COLO668 (cell line): Measurements from ENCODE around the gene TNFRSF6B.
A peak's percentile ranks its signal among the peaks of the same experiment; 100 is the strongest.

Experiments
- DNase-seq: peaks from one replicate; lab custom pipeline; 2025; ENCODE audit not compliant: unreplicated experiment; lab: John Stamatoyannopoulos, UW

The TNFRSF6B gene

DNA sequence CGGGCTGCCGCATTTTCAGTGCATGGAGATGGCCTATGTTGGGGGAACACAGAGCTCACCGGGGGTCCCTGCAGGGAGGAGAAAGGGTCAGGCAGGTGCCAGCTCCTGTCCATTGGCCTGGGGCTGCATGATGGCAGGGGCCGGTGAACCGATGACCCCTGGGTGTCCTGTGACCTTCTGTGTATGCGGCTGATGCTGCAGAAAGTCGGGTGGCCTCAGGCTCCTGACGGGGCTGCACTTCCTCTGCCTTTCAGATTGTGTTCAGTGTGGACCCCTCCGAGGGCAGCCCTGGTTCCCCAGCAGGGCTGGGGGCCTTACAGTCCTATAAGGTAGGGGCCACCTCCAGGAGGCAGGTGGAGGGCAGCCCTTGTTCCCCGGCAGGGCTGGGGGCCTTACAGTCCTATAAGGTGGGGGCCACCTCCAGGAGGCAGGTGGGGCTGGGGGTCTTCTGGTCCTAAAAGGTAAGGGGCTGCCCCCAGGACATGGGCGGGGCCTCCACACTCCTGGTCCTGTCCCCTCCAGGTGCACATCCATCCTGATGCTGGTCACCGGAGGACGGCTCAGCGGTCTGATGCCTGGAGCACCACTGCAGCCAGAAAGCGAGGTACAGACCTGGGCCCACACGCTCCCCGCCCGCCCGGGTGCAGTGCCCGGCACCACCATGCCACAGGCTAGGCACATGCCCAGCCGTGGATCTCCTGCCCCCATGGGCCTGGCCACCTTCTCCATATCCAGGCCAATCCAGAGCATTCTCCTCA, 11.0 kb upstream of the TNFRSF6B start:
- DNase-seq, result no peak

- DNase-seq, result no peak
Measured at GRCh38 chr20:63686094-63686491, 10.4 kb upstream of the TNFRSF6B start.

DNA sequence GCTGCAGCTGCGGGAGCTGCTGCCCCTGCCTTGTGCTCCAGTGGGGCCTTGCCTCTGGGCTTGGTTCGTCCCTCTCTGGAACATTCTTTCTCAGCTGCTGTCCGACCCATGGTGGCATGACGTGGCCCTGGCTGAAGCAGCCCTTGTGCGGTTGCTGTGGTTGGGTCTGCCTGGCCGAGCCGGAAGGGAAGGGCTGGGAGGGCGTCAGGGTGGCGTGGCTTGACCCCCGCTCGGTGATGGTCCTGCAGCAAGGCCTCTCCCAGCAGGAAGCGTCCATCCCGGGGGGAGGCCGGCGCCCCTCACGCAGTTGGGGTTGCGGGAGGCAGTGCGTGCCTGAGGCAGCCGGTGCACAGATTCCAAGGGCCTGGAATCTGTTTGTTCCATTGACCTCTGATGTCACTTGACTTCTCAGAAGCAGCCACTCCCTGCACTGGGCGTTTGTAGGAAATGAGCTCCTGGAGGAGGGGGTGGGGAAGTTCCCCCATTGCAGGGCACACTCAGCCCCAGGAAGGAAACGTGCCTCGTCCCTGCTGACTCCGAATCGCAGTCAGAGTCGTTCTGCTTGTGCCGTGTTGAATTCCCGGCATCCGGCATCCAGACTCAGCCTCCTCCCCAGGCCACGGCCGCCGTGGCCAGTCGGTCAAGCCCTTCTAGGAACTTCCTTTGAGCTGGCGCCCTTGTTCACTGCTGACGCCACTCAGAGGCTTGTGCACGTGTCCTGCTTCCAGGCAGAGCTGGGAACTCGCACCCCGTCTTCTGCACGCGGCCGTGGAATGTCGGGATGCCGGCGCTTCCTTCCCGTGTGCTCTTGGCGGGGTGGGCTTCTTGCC, 9.7 kb upstream of the TNFRSF6B start:
- no peak for DNase-seq

- DNase-seq, result no peak
Measured at GRCh38 chr20:63687419-63688178, 8.9 kb upstream of the TNFRSF6B start.

DNA sequence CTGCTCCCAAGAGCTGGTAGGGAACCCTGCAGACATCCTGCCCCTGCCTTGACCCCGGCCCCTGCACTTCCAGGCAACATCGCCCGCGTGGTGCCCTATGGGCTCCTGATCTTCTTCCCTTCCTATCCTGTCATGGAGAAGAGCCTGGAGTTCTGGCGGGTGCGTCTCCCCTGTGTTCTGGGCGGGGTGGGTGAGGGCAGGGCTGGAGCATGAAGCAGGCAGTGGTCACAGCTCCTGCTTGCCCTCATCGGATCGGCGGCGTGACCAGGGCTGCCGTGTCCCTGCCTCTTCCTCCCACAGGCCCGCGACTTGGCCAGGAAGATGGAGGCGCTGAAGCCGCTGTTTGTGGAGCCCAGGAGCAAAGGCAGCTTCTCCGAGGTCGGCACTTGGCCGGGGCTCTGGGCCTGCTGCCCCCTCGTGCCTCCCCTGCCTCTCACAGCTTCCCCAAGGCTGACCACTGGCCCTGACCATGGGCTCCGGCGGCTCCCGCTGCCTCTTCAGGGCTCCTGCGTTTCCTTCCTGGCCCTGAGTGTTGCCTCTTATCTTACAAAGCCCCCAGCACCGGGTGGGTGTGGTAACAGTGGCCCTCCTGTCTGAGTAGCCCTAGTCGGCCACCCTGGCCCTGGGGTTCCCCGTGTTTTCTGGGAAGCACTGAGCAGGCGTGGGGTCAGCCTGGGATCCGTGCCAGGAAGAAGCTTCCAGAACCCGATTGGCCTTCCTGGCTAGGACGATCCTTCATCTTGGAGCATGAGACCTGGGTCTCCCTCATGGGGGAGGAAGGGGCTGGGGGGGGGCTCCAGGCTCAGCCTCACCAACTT, 8.0 kb upstream of the TNFRSF6B start:
- DNase-seq, result no peak

- no peak for DNase-seq
Measured at GRCh38 chr20:63689046-63690002, 7.1 kb upstream of the TNFRSF6B start.

GRCh38 chr20:63690003-63690897, 6.2 kb upstream of the TNFRSF6B start:
- DNase-seq, result no peak

DNA sequence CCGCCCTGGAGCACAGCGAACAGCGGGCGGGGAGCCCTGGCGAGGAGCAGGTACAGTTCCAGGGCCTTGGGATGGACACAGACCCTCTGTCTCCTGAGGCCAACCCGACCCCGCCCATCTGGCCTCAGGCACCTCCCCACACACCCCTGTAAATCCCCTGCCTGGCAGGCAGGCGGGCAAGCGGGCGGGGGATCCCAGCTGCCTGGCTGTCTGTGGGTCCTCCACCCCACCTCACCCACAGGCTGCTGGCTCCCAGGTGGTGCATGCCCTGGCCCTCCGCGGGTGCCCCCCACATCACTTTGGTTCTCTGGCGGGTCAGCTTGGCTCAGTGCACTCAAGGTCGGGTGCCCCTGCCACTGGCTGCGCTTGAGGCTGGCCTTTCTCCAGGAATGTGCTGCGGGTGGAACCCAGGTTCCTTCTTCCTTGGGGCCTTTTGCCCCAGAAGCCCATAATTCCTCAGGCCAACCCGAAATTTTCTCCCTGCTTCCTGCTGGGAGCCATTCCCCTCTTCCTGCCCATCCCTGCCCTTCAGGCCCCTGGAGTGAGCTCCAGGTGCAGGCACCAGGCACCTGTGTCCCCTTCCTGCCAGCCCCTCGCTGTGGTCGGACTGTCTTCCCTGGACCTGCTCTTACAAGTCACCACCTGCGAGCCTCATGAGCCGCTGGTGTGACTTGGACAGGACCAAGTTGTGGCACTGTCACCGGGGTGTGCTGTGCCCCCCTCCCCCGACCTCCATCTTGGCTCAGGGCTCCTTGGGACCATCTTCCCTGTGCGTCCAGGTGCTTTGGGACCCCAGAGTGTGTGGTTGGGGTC, 5.3 kb upstream of the TNFRSF6B start:
- no peak for DNase-seq

GRCh38 chr20:63691711-63692435, 4.6 kb upstream of the TNFRSF6B start:
- no peak for DNase-seq

DNA sequence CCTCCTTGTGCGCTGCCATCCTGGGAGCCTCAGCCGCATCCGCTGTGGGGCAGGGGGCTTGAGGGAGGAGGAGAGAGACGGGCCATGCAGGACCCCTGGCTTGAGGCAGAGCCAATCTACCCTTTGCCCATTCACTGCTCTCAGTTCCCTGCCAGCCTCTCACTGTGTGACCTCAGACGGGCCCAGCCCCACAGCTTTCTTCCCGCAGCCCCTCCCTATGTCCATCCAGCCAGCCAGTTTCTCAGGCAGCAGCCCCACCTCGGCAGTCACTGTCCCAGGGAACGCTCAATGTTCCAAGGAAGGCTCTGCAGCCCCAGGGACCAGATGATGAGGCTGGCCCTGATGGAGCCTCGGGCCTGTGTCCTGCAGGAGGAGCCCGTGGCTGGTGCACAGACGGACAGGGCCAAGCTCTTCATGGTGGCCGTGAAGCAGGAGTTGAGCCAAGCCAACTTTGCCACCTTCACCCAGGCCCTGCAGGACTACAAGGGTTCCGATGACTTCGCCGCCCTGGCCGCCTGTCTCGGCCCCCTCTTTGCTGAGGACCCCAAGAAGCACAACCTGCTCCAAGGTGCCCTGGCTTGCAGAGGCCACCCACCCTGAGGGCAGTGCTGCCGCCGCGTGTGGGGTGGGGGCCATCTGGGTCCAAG, 3.9 kb upstream of the TNFRSF6B start:
- peak; percentile 29 for DNase-seq

DNA sequence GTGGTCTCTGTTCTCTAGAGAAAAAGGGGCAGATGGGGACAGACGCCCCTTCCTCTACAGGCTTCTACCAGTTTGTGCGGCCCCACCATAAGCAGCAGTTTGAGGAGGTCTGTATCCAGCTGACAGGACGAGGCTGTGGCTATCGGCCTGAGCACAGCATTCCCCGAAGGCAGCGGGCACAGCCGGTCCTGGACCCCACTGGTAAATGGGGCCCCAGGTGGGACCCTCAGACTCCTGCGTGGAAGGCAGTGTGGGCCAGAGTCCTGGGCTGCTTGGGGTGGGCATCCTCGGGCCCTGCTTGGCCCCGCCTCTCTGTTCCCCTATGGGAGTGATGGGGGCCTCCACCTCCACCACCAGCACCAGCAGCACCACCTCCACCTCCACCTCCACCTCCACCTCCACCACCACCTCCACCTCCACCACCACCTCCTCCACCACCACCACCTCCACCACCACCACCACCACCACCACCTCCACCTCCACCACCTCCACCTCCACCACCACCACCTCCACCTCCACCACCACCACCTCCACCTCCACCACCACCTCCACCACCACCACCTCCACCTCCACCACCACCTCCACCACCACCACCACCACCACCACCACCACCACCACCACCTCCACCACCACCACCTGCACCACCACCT, 3.2 kb upstream of the TNFRSF6B start:
- no peak for DNase-seq

DNA sequence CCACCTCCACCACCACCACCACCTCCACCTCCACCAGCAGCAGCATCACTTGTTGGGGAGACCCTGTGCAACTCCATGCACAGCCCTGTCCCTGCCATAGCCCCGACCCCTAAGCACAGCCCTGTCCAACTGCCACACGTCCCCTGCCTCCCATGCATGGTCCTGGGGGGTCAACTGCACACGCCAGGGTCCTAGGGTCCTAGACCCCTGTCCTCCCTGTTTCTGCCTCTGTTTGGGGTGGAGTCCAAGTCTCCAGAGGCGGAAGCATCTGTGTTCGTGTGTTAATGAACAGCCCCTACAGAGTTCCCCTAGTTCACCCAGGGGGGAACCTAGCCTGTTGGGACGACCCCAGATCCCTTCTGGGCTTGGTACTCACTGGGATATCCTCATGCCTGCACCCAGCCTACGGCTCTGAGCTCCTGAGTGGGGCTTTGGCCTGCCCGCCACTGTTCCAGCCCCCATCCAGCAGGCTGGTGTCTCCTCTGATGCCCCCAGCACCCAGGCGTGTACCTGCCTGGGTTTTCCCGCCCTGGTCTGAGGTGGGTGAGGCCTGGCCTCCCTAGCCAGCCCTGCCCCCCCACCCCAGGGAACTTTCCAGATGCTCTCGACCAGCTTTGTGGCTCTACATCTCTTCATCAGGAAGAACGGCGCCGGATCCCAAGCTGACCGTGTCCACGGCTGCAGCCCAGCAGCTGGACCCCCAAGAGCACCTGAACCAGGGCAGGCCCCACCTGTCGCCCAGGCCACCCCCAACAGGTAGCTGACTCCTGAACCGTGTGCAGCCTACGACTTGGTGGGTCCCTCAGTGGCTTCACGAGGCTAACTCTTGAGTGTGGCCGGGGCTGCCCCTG, 2.5 kb upstream of the TNFRSF6B start:
- no peak for DNase-seq

GRCh38 chr20:63694584-63695423, 1.6 kb upstream of the TNFRSF6B start:
- DNase-seq, result no peak
